IMR-90 (cell line): ENCODE results near the gene ALDH1A2. TPM values are rescaled to one million over a fixed set of nuclear protein-coding genes. Genes with fewer than 3 reads are reported as not detected.

Source experiments
- ATAC-seq: fragments of 200-7000 bp; cut with Tn5 transposase; 2 replicates; pipeline ENCODE4 v1.9.1; 2020; ENCODE audit warnings: low read depth, mild to moderate bottlenecking, moderate library complexity
- BruUV-seq: library from RNA; stranded (reverse); fragments of 400-500 nt; replicated peaks from 2 replicates; lab custom pipeline; 2021; lab: Mats Ljungman, UMichigan
- CTCF ChIA-PET: fragments of 300-600 bp; formaldehyde crosslinking; extraction: SDS; loops from one replicate; lab custom pipeline; 2021; ENCODE audit warnings: antibody characterized with exemption; lab: Yijun Ruan, JAX
- POLR2A ChIA-PET: fragments of 300-600 bp; sonication (Branson Sonifier 250); formaldehyde crosslinking; loops from one replicate; lab custom pipeline; 2022; ENCODE audit warnings: antibody characterized with exemption; ENCODE audit not compliant: unreplicated experiment; lab: Charles Lee
- DNase-seq: peaks from one replicate; pipeline ENCODE4 v3.0.0; 2013
- H2AFZ ChIP-seq: replicated peaks from 2 replicates; pipeline ENCODE3; 2013; ENCODE audit warnings: low read length, mild to moderate bottlenecking; ENCODE audit not compliant: poor library complexity
- H2AK5ac ChIP-seq: 2 replicates; pipeline ENCODE4 v1.6.1; 2013; ENCODE audit warnings: low read depth, low read length, inconsistent platforms
- H2AK9ac ChIP-seq: replicated peaks from 2 replicates; pipeline ENCODE3; 2013; ENCODE audit warnings: mild to moderate bottlenecking, low read depth, low read length, moderate library complexity; ENCODE audit not compliant: poor library complexity
- H2BK120ac ChIP-seq: 2 replicates; pipeline ENCODE4 v1.6.1; 2013; ENCODE audit warnings: low read depth, low read length, inconsistent platforms
- H2BK15ac ChIP-seq: 3 replicates; pipeline ENCODE4 v1.6.1; 2013; ENCODE audit warnings: low read depth, low read length, inconsistent platforms
- H2BK20ac ChIP-seq: 2 replicates; pipeline ENCODE4 v1.6.1; 2013; ENCODE audit warnings: low read depth, mild to moderate bottlenecking, inconsistent platforms, low read length, moderate library complexity
- H2BK5ac ChIP-seq: 2 replicates; pipeline ENCODE4 v1.6.1; 2013; ENCODE audit warnings: mild to moderate bottlenecking, low read depth, low read length, inconsistent platforms; ENCODE audit not compliant: poor library complexity, severe bottlenecking
- H3K14ac ChIP-seq: replicated peaks from 2 replicates; pipeline ENCODE4 v1.6.1; 2013; ENCODE audit warnings: low read depth, low read length, inconsistent platforms
- H3K18ac ChIP-seq: 2 replicates; pipeline ENCODE4 v1.6.1; 2013; ENCODE audit warnings: low read depth, low read length, control low read depth
- H3K23ac ChIP-seq: 2 replicates; pipeline ENCODE4 v1.6.1; 2013; ENCODE audit warnings: low read depth, low read length, inconsistent platforms
- H3K27ac ChIP-seq: 2 replicates; pipeline ENCODE4 v1.5.1; 2013; ENCODE audit warnings: mild to moderate bottlenecking, control low read depth, low read length; ENCODE audit not compliant: insufficient read depth
- H3K27me3 ChIP-seq: 2 replicates; pipeline ENCODE4 v1.6.1; 2013; ENCODE audit warnings: low read length; ENCODE audit not compliant: control insufficient read depth, insufficient read depth
- H3K36me3 ChIP-seq: 2 replicates; pipeline ENCODE4 v1.6.1; 2013; ENCODE audit warnings: low read length, mixed read lengths; ENCODE audit not compliant: control insufficient read depth, insufficient read depth
- H3K4ac ChIP-seq: 2 replicates; pipeline ENCODE4 v1.6.1; 2013; ENCODE audit warnings: low read depth, low read length, inconsistent platforms
- H3K4me1 ChIP-seq: 2 replicates; pipeline ENCODE4 v1.6.1; 2013; ENCODE audit warnings: low read length, mixed read lengths; ENCODE audit not compliant: control insufficient read depth, insufficient read depth
- H3K4me2 ChIP-seq: 2 replicates; pipeline ENCODE4 v1.6.1; 2013; ENCODE audit warnings: low read depth, mild to moderate bottlenecking, control low read depth, low read length, moderate library complexity
- H3K4me3 ChIP-seq: 2 replicates; pipeline ENCODE4 v1.5.1; 2013; ENCODE audit warnings: low read depth, mild to moderate bottlenecking, control low read depth, low read length, moderate library complexity; ENCODE audit not compliant: insufficient read depth
- H3K56ac ChIP-seq: 2 replicates; pipeline ENCODE4 v1.6.1; 2013; ENCODE audit warnings: low read length, inconsistent platforms; ENCODE audit not compliant: insufficient read depth; ENCODE audit errors: extremely low read depth
- H3K79me1 ChIP-seq, 2 experiments: 2 replicates each; pipeline ENCODE4 v1.6.1; 2013; ENCODE audit warnings: low read length in 2 of 2, inconsistent platforms in 1 of 2, low read depth in 1 of 2
- H3K9ac ChIP-seq: 2 replicates; pipeline ENCODE4 v1.6.1; 2013; ENCODE audit warnings: low read depth, low read length, control low read depth
- H3K9me1 ChIP-seq: 2 replicates; pipeline ENCODE4 v1.6.1; 2013; ENCODE audit warnings: low read length, inconsistent platforms; ENCODE audit not compliant: insufficient read depth
- H3K9me3 ChIP-seq: 2 replicates; pipeline ENCODE4 v1.6.1; 2013; ENCODE audit warnings: low read length; ENCODE audit not compliant: control insufficient read depth, insufficient read depth
- H4K20me1 ChIP-seq: 2 replicates; pipeline ENCODE4 v1.6.1; 2013; ENCODE audit warnings: low read length, inconsistent platforms; ENCODE audit not compliant: insufficient read depth
- H4K5ac ChIP-seq: 2 replicates; pipeline ENCODE4 v1.6.1; 2013; ENCODE audit warnings: mild to moderate bottlenecking, low read depth, low read length, control low read depth
- H4K8ac ChIP-seq, 2 experiments: 2 replicates each; pipeline ENCODE4 v1.6.1; 2013; ENCODE audit warnings: low read depth in 2 of 2, low read length in 2 of 2, control low read depth in 1 of 2, inconsistent platforms in 1 of 2
- H4K91ac ChIP-seq: 2 replicates; pipeline ENCODE4 v1.6.1; 2013; ENCODE audit warnings: low read depth, low read length, inconsistent platforms; ENCODE audit not compliant: insufficient read depth
- BHLHE40 ChIP-seq: fragments of 150-350 bp; IDR thresholded peaks from 2 replicates; pipeline ENCODE4 v1.6.1; 2016; ENCODE audit warnings: mild to moderate bottlenecking, low read depth, low read length
- CEBPB ChIP-seq: IDR thresholded peaks from 2 replicates; pipeline ENCODE4 v1.6.1; 2012; ENCODE audit warnings: low read depth, low read length, improper control_type of control experiment
- CHD1 ChIP-seq: IDR thresholded peaks from 2 replicates; pipeline ENCODE4 v1.6.1; 2012; ENCODE audit warnings: low read depth, low read length, improper control_type of control experiment
- FOS ChIP-seq: fragments of 150-350 bp; IDR thresholded peaks from 2 replicates; pipeline ENCODE4 v1.6.1; 2016; ENCODE audit warnings: low read depth, low read length
- MAFK ChIP-seq: IDR thresholded peaks from 2 replicates; pipeline ENCODE4 v1.6.1; 2012; ENCODE audit warnings: low read depth, low read length, improper control_type of control experiment
- MAZ ChIP-seq: IDR thresholded peaks from 2 replicates; pipeline ENCODE4 v1.6.1; 2012; ENCODE audit warnings: low read depth, mild to moderate bottlenecking, low read length, improper control_type of control experiment, moderate library complexity, borderline replicate concordance
- MXI1 ChIP-seq: IDR thresholded peaks from 2 replicates; pipeline ENCODE4 v1.6.1; 2012; ENCODE audit warnings: low read depth, mild to moderate bottlenecking, low read length, moderate library complexity, borderline replicate concordance
- NFE2L2 ChIP-seq: fragments of 150-350 bp; IDR thresholded peaks from 2 replicates; pipeline ENCODE4 v1.6.1; 2016; ENCODE audit warnings: low read depth, mild to moderate bottlenecking, low read length
- POLR2A ChIP-seq: IDR thresholded peaks from 2 replicates; pipeline ENCODE4 v1.6.1; 2012; ENCODE audit warnings: mild to moderate bottlenecking, low read depth, low read length
- RAD21 ChIP-seq: IDR thresholded peaks from 2 replicates; pipeline ENCODE4 v1.6.1; 2012; ENCODE audit warnings: low read length, improper control_type of control experiment
- RCOR1 ChIP-seq: IDR thresholded peaks from 2 replicates; pipeline ENCODE4 v1.6.1; 2012; ENCODE audit warnings: mild to moderate bottlenecking, low read length, improper control_type of control experiment; ENCODE audit not compliant: insufficient replicate concordance
- RFX5 ChIP-seq: IDR thresholded peaks from 2 replicates; pipeline ENCODE4 v1.8.0; 2012; ENCODE audit warnings: low read depth, mild to moderate bottlenecking, low read length, moderate library complexity
- SMC3 ChIP-seq: fragments of 150-350 bp; IDR thresholded peaks from 2 replicates; pipeline ENCODE4 v1.6.1; 2016; ENCODE audit warnings: low read depth, mild to moderate bottlenecking, antibody characterized with exemption, low read length, moderate library complexity
- USF2 ChIP-seq: fragments of 150-350 bp; IDR thresholded peaks from 2 replicates; pipeline ENCODE4 v1.6.1; 2017; ENCODE audit warnings: mild to moderate bottlenecking, antibody characterized with exemption, low read length, low read depth
- WGBS, 2 experiments: methylation state at CpG; one replicate each; pipeline versions ENCODE4 v1.1.5 to v1.1.7; 2013; ENCODE audit warnings: missing lambda C conversion rate in 2 of 2; ENCODE audit not compliant: insufficient read length in 1 of 2; ENCODE audit errors: extremely low coverage in 2 of 2; 5-methylcytosine and 5-hydroxymethylcytosine counted together
- dilution Hi-C: fragments of 300-500 bp; cut with HindIII; formaldehyde crosslinking; loops from one replicate; pipeline ENCODE4 v1.14.3; 2018; ENCODE audit warnings: low sequenced_read_pairs; ENCODE audit not compliant: unreplicated experiment
- in situ Hi-C: fragments of 300-500 bp; cut with MboI; formaldehyde crosslinking; loops from 3 replicates; pipeline ENCODE4 v1.14.3; 2019; ENCODE audit warnings: low sequenced_read_pairs, inconsistent platforms, mixed read lengths
- intact Hi-C: fragments of 100-400 bp; cut with micrococcal nuclease; formaldehyde crosslinking; loops from 2 replicates; pipeline ENCODE4 v1.10.0; 2022
- polyA plus RNA-seq, 3 experiments: library from polyadenylated mRNA; depleted of rRNA; stranded (reverse); fragments of >200 nt; gene quantifications; 2 replicates each; pipeline ENCODE4 v1.2.3, GENCODE V29; 2012; ENCODE audit warnings: low replicate concordance in 1 of 3
- total RNA-seq: library from RNA; depleted of rRNA; stranded (reverse); fragments of >200 nt; gene quantifications from 2 replicates; pipeline ENCODE4 v1.2.3, GENCODE V29; 2012
- TF ChIP-seq, protein P1 (sequence below): fragments of 150-350 bp; IDR thresholded peaks from 2 replicates; pipeline ENCODE4 v1.6.1; 2016; ENCODE audit warnings: low read depth, mild to moderate bottlenecking, low read length, moderate library complexity, borderline replicate concordance
- TF ChIP-seq, protein P2 (sequence below): conservative IDR thresholded peaks from 2 replicates; pipeline ENCODE4 v1.5.1; 2012; ENCODE audit warnings: mild to moderate bottlenecking, low read depth, low read length, improper control_type of control experiment

Gene ALDH1A2
- total and polyA plus RNA-seq, 2 of the 4 experiments (the other 2 are of a cell fraction): not detected

DNA sequence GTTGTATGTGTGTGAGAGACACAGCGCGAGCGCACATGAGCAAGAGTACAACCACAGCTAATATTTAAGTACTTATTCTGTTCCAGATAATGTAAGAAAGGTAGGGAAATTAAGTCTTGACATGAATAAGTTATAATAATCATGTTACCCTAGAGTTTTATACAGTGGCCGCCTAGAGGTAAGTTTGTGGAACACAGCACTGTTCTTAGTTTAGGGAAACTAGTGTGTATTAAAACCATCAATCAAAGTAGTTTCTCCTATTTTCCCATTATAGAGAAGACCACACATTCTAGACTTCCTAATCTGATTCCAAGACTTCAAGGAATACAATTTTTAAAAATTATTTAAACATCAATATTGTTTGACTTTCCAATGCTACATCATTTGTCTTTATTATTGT, 9.5 kb downstream of the ALDH1A2 start:
- DNase-seq (no peak), ATAC-seq (no peak)
- Histone ChIP-seq H3K36me3 (no peaks in the 10 kb centered on the region), H2BK15ac (no peak overlapping the region), H3K79me1 (no peaks in the 10 kb centered on the region), H4K20me1 (no peaks in the 10 kb centered on the region), H3K4me1 (no peaks in the 10 kb centered on the region), H2AK5ac (no peak overlapping the region), H3K9ac (no peak overlapping the region), H4K91ac (no peak overlapping the region), H3K4me3 (no peak overlapping the region), H3K56ac (no peak overlapping the region), H3K9me3 (no peaks in the 10 kb centered on the region), H3K23ac (no peak overlapping the region), H4K8ac (no peak overlapping the region), H4K5ac (no peak overlapping the region), H3K18ac (no peak overlapping the region), H3K4ac (no peak overlapping the region), H2BK20ac (no peak overlapping the region), H2BK5ac (no peak overlapping the region), H3K9me1 (no peaks in the 10 kb centered on the region), H2BK120ac (no peak overlapping the region), H2AFZ (no peak overlapping the region), H3K14ac (no peak overlapping the region), H3K27ac (no peak overlapping the region), H3K4me2 (no peak overlapping the region), H2AK9ac (no peak overlapping the region), H3K27me3 (peaks cover 4% of the 10 kb centered on the region; the same call in 1 of the 2 replicates)
- ChIA-PET POLR2A (no interaction called here), CTCF (no interaction called here)
- WGBS, 2 experiments: no CpG with 5 or more reads among the region's 4 CpGs
- TF ChIP-seq SMC3: no peak
- TF ChIP-seq, protein P1, sequence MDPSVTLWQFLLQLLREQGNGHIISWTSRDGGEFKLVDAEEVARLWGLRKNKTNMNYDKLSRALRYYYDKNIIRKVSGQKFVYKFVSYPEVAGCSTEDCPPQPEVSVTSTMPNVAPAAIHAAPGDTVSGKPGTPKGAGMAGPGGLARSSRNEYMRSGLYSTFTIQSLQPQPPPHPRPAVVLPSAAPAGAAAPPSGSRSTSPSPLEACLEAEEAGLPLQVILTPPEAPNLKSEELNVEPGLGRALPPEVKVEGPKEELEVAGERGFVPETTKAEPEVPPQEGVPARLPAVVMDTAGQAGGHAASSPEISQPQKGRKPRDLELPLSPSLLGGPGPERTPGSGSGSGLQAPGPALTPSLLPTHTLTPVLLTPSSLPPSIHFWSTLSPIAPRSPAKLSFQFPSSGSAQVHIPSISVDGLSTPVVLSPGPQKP: no peak
- TF ChIP-seq USF2: no peak
- TF ChIP-seq RAD21: no peak
- no peak for TF ChIP-seq BHLHE40
- no peak for TF ChIP-seq RCOR1
- no peak for TF ChIP-seq MXI1
- TF ChIP-seq, protein P2, sequence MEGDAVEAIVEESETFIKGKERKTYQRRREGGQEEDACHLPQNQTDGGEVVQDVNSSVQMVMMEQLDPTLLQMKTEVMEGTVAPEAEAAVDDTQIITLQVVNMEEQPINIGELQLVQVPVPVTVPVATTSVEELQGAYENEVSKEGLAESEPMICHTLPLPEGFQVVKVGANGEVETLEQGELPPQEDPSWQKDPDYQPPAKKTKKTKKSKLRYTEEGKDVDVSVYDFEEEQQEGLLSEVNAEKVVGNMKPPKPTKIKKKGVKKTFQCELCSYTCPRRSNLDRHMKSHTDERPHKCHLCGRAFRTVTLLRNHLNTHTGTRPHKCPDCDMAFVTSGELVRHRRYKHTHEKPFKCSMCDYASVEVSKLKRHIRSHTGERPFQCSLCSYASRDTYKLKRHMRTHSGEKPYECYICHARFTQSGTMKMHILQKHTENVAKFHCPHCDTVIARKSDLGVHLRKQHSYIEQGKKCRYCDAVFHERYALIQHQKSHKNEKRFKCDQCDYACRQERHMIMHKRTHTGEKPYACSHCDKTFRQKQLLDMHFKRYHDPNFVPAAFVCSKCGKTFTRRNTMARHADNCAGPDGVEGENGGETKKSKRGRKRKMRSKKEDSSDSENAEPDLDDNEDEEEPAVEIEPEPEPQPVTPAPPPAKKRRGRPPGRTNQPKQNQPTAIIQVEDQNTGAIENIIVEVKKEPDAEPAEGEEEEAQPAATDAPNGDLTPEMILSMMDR: no peak
- TF ChIP-seq CHD1: no peak
- TF ChIP-seq POLR2A: no peak
- no peak for TF ChIP-seq FOS
- TF ChIP-seq NFE2L2: no peak
- TF ChIP-seq MAZ: no peak
- no peak for TF ChIP-seq MAFK
- TF ChIP-seq RFX5: no peak
- no peak for TF ChIP-seq CEBPB
- no TSS peak for BruUV-seq
- intact Hi-C loops: no loop called here
- in situ Hi-C loops: no loop called here
- dilution Hi-C loops: no loop called here
